ENCODE results near the gene GBX2. TPM values are rescaled to one million over a fixed set of nuclear protein-coding genes. Genes with fewer than 3 reads are reported as not detected.

Gene GBX2
- total RNA-seq, 2 experiments from 2014 or later: not detected

- CTCF ChIA-PET: no interaction called here
Observed at GRCh38 chr2:236190674-236191073, 22.5 kb upstream of the GBX2 start.

GRCh38 chr2:236184701-236185100 is 16.5 kb upstream of the GBX2 start:
- POLR2A ChIA-PET: no interaction called here

More at GRCh38 chr2:236190674-236191073, 22.5 kb upstream of the GBX2 start:
- POLR2A ChIA-PET: no interaction called here

DNA sequence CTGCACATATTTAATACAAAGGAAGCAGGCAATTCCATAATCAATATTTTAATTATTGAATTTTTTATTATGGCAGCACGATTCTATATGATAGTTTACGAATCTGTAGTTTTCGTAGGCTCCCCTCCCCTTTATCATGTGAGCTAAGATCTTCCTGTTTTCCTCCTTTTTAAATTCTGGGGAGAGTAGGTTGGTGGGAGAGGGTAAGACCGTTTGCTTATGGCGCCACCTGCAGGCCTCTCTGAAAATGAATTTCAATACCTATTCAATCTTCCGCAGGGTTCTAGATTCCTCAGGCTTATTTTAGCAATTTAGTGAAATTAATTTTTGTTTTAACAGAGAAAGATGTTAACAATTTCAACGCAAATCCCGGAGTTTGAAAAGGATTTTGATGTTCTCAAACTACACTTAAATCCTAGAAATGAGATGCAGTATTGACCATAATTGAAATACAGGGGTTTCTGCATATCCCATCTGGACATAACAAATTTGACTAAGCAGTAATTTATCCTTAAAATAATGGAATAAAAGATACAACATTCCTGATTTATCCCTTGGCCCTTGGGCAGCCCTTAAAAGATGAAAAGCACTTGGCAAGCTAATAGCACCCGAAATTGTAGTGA is 12.8 kb upstream of the GBX2 start:
- CTCF ChIA-PET: interaction anchor here (0.7 to 3.2 kb wide), 2 partner anchors 10 to 401 kb away, joined by 3 to 11 read pairs; no protein-coding TSS in a partner anchor
- POLR2A ChIA-PET: no interaction called here

More at GRCh38 chr2:236184701-236185100, 16.5 kb upstream of the GBX2 start:
- CTCF ChIA-PET: no interaction called here

DNA sequence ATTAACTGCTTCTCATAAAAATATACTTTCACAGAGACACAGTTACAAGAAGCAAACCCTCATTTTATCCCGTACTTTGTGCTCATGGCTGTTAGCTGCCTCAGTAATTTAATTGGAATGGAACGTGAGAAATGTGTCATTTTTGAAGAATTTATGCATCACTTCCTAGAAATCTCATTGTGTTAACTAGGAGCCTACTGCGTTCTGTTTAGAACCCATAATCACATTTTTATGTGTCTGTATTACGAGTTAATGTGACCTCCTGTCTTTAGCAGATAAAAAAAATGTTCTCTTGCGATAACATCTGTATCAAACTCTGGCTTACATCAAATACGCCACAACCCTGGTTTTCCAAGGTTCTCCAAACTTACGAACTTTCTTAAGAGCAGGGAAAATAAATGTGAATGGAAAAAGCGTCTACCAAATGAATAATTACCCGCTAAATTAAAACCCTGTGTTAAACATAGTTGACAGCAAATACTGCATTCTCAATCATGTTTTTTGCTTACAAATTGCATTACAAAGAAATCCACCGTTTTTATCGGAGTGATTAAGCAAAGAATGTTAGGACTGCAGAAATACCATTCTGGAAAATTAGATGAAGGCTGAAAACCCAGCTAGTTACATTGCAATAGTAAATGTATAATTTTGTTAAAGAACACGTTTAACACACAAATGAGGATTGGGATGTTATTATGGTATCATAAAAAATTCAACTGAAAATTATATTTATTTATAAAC is 12.1 kb upstream of the GBX2 start:
- CTCF ChIA-PET: interaction anchor here (0.7 to 3.2 kb wide), 3 partner anchors 9 to 505 kb away, joined by 3 to 11 read pairs (median 3); no protein-coding TSS in a partner anchor

DNA sequence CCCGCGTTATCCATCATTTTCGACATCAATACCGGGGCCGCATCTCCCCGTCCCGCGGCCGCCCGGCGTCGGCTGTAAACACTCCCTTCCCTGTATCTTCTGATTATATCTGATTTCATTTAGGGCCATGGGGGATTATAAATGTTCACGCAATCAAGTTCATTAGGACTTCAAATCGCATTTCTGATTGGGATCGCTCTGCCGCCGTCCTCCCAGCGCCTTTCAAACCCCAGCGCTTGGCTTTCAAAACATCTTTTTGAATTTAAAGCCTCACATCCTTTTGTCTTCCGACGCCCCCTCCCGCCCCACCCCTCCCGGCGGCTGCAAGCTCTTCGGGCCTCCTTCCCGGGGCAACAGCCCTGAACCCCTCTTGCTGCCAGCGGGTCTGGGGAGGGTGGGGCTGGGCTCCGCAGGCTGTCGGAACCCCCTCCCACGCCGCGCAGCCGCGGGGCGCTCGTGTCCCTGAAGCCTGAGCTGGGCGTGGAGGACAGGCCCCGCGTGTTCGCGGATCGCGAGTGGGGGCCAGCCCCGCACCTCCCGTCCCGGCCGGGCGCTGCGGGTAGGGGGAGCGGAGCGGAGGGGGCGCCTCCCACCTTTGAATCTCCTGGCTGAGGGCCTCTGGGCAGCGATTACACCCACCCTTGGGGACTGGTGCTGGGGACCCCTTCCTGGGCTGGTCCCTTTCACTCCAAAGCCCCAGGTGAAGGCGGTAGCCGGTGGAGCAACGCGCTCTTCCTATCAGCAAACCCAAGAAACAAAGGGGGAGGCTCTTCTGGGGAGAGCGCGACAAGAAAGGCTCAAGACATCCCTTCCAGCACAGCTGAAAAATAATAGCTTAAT is 11.3 kb upstream of the GBX2 start:
- ChIA-PET CTCF (interaction anchor here (0.7 to 3.2 kb wide), 2 partner anchors 400 to 505 kb away, joined by 3 to 11 read pairs; no protein-coding TSS in a partner anchor), POLR2A (no interaction called here)

More for the DNA sequence above, 12.1 kb upstream of the GBX2 start:
- POLR2A ChIA-PET: no interaction called here

DNA sequence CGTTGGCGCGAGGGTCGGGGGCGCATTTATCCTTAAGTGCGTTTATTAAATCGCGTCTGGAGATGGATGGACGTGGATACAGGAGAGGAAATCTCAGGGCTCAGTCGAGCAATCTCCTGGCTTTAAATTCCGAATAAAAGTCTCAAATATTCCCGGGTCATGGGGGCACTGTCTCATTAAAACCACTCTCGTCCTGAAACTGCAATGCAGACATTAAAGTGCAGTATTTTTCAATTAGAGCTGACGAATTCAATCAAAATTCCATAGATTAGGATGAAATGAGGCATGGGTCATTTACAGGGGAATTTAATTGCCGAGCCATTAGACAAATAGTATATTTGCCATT is 10.7 kb upstream of the GBX2 start:
- CTCF ChIA-PET: interaction anchor here (3.2 kb wide), 1 partner anchor 399 kb away, joined by 11 read pairs; no protein-coding TSS in a partner anchor
- POLR2A ChIA-PET: no interaction called here

- ChIA-PET CTCF (interaction anchor here (0.5 to 3.2 kb wide), 4 partner anchors 11 to 501 kb away, joined by 3 to 11 read pairs (median 4); no protein-coding TSS in a partner anchor), POLR2A (interaction anchor here (0.6 kb wide), 1 partner anchor 501 kb away, joined by 5 read pairs; no protein-coding TSS in a partner anchor)
Observed at GRCh38 chr2:236177967-236178889, 10.0 kb upstream of the GBX2 start.

DNA sequence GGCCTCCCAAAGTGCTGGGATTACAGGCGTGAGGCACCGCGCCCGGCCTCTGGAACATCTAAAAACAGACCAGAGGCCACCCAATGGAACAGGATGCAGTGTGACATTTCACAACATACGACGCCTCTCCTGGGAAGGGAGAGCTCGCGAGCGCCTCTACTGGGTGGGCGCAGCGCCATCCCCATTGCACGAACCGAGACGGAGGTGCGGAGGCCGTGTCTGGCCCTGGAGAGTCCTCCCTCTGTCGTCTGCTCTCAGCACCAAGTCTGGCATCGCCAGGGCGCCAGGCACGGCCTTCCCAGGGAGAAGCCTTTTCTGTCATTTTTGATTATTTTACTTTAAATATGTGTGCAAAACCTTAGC is 9.4 kb upstream of the GBX2 start:
- POLR2A ChIA-PET: interaction anchor here (0.6 kb wide), 1 partner anchor 500 kb away, joined by 5 read pairs; no protein-coding TSS in a partner anchor
- CTCF ChIA-PET: interaction anchor here (0.5 to 2.6 kb wide), 4 partner anchors 12 to 500 kb away, joined by 3 to 7 read pairs (median 4); no protein-coding TSS in a partner anchor

GRCh38 chr2:236176951-236177350 is 8.8 kb upstream of the GBX2 start:
- CTCF ChIA-PET: interaction anchor here (1.3 to 2.6 kb wide), 2 partner anchors 397 to 411 kb away, joined by 5 to 7 read pairs; no protein-coding TSS in a partner anchor
- POLR2A ChIA-PET: no interaction called here

GRCh38 chr2:236176417-236176816 is 8.2 kb upstream of the GBX2 start:
- ChIA-PET CTCF (interaction anchor here (2.6 kb wide), 1 partner anchor 397 kb away, joined by 7 read pairs; no protein-coding TSS in a partner anchor), POLR2A (no interaction called here)

DNA sequence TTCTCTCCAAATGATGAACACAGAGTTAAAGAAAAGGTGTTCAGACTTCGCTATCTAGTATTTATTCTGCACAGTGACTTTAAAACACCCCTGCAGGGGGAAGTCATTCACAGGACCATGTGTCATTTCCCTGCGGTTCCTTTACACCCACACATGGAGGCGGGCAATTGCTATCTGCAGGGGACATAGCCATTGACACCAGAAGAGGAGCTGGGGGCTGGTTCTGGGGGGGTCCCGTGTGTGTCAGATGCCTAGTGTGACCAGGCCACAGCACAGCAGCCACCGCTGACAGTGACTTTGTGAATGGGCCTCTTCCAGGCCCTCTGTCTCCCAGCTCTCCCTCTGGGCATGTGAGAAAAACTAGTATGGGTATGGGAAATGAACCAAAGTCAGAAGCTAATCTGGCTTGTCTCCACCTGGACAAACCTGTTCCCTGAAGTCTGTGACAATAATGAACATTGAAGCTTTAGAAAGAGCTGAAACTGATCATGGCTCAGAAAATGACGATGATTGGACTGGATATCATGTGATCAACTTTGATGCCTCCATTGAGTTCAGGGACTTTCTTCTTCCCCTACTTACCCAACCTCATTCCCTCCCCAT is 7.5 kb upstream of the GBX2 start:
- POLR2A ChIA-PET: no interaction called here

GRCh38 chr2:236173729-236174607 is 5.8 kb upstream of the GBX2 start:
- CTCF ChIA-PET: no interaction called here
- POLR2A ChIA-PET: no interaction called here

More for the DNA sequence above, 7.5 kb upstream of the GBX2 start:
- CTCF ChIA-PET: interaction anchor here (0.5 to 2.6 kb wide), 2 partner anchors 396 to 1103 kb away, joined by 4 to 7 read pairs; no protein-coding TSS in a partner anchor

DNA sequence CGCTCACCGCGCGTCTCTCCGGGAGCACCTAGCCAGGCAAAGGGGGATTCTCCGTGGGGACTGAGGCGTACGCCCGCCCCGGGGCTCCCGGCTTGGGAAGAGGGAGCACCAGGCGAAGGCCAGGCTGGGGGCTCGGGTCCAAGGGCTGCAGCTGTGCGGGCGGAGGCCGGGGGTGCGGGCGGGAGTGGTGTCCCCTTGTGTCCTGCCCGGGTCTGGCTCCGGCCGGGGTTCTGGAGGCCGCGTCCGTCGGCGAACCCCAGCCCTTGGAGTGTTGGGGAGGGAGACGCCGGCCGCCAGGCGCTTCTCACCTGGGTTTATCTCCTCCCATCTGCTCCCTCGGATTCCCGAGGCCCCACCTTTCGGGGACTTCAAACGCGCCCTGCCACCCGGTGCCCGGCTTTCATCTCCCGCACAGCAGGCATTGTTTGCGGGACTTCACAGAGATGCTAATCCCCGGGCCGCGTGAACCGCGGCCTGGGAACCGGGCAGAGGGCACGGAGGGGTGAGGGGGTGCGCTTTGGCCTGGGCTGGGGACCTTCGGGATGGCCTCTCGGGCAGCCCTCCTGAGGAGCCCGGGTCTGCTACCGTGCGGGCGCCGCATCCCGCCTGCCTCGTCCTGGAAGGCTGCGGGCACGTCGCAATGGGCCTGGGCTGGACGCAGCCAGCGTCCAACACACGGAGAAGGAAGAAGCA is 5.0 kb upstream of the GBX2 start:
- CTCF ChIA-PET: no interaction called here
- POLR2A ChIA-PET: no interaction called here

DNA sequence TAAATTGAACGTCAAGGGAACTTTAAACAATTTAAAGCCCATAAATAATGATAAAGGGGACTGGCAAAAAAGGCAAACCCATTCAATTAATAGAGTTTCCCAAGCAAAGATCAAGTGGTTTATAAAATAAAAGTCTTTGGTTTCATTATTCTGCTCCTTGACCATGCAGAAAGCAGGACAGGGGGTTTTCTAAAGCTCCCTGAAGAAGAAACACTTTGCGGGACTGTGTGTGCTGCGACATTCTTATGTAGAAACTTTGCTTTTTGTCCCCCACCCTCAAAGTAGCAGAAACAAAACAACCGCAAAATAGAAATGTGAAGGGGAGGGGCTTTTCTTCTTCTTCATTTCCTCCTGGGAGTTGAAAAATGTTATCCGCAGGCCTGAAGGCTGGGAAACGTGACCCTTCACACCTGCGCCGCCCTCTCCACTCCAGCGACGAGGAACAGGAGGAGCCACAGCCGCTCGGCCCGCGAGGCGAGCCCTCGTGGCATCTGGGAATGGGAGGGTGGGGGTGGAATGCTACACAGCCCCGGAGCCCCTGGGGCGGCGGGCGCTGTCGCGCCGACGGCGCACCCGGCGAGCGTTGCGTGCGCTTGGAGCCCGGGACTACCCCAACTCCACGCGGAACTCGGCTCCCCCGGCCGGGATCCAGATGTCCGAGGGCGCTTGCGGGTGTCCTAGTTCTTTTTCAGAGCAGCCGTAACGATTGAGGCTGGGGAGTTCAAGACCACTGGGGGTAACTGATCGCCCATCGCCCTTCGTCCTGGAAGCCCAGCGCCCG is 4.3 kb upstream of the GBX2 start:
- POLR2A ChIA-PET: no interaction called here
- CTCF ChIA-PET: no interaction called here

DNA sequence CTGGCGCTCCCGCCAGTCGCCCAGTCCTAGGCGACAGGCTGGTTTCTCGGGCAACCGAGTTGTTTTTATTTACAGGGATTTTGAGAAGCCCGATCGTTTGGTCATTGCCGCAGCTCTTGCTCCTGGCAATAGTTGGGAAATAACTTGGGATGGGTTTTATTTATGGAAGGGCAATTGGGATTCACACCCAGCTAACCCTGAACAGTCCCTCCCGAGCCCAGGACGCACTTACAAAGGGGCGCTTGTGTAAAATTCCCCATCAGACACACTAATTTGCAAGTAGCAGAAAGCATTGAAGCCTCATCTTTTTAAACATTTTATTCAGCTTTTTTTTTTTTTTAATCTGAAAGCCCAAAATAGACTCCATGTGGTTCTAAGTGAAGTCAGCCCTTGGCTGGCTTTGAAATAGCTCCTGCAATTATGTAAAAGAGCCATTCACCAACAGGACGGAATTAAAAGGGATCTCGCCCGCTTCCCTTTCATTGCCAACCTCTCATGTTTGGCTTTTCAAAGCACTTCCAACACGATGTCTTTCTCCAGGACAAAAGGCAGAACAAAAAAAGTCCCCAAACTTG is 3.6 kb upstream of the GBX2 start:
- CTCF ChIA-PET: interaction anchor here (0.9 kb wide), 1 partner anchor 9 kb away, joined by 3 read pairs; no protein-coding TSS in a partner anchor
- POLR2A ChIA-PET: no interaction called here

All from activated CD8-positive, alpha-beta memory T cell treated with anti-CD3 and anti-CD28 coated beads for 36 hours (primary cell).